Measurements from ENCODE around the gene MOB2.

- TF ChIP-seq CTCF (IDR thresholded peaks at IDR 0.05; ENCODE audit: borderline replicate concordance, extremely low read depth, low read length, poor library complexity, severe bottlenecking) (no peak), EZH2 (IDR thresholded peaks at IDR 0.05; ENCODE audit: borderline replicate concordance, low read depth, low read length, severe bottlenecking) (no peak)
Measured at GRCh38 chr11:1491379-1491778, 4.8 kb upstream of the MOB2 start.

Measured in DND-41 (cell line).